ENCODE measurements around the gene LRWD1.

LRWD1 gene

GRCh38 chr7:102464577-102465280 is at the start of gene LRWD1, which contains the start of gene ALKBH4:
Gene LRWD1 (plus strand): TSS chr7:102464984. CDS start chr7:102465081, 97 bp downstream.
Gene ALKBH4 (minus strand): TSS chr7:102464863. CDS start chr7:102464836, 27 bp downstream.
- TF ChIP-seq CTCF (IDR thresholded peaks at IDR 0.05), result peak; percentile 31
- DNase-seq, result peak; percentile 95
- Mint-ChIP-seq H3K4me1 (peaks cover 31% of the 10 kb centered on the region), H3K4me3 (peak within 1 kb of the TSS; percentile 97), H3K27ac (peak within 1 kb of the TSS; percentile 80), H3K27me3 (ENCODE audit: low read depth, poor library complexity) (peaks cover 3% of the 10 kb centered on the region), H3K36me3 (ENCODE audit: low read depth) (peaks cover 17% of the 10 kb centered on the region), H3K9me3 (no peaks in the 10 kb centered on the region)

- DNase-seq, result no peak
- Mint-ChIP-seq H3K36me3 (ENCODE audit: low read depth) (peaks cover 80% of the 10 kb centered on the region), H3K27ac (peak overlapping the region; percentile 72), H3K4me3 (no peak overlapping the region), H3K9me3 (peaks cover 1% of the 10 kb centered on the region), H3K27me3 (ENCODE audit: low read depth, poor library complexity) (no peaks in the 10 kb centered on the region), H3K4me1 (peaks cover 5% of the 10 kb centered on the region)
- no peak for TF ChIP-seq CTCF (IDR thresholded peaks at IDR 0.05)
These were observed 49.0 kb upstream of the LRWD1 start for GRCh38 chr7:102415685-102416225.

- Mint-ChIP-seq H3K9me3 (no peaks in the 10 kb centered on the region), H3K4me3 (no peak overlapping the region), H3K27me3 (ENCODE audit: low read depth, poor library complexity) (no peaks in the 10 kb centered on the region), H3K36me3 (ENCODE audit: low read depth) (peaks cover 79% of the 10 kb centered on the region), H3K27ac (no peak overlapping the region), H3K4me1 (peaks cover 5% of the 10 kb centered on the region)
- no peak for TF ChIP-seq CTCF (IDR thresholded peaks at IDR 0.05)
- no peak for DNase-seq
These were observed 48.4 kb upstream of the LRWD1 start for GRCh38 chr7:102416406-102416805.

GRCh38 chr7:102417105-102417504 is 47.7 kb upstream of the LRWD1 start:
- H3K36me3 Mint-ChIP-seq (ENCODE audit: low read depth), result peaks cover 72% of the 10 kb centered on the region
- TF ChIP-seq CTCF (IDR thresholded peaks at IDR 0.05), result no peak

GRCh38 chr7:102418592-102418991 is 46.2 kb upstream of the LRWD1 start:
- peaks cover 61% of the 10 kb centered on the region for H3K36me3 Mint-ChIP-seq (ENCODE audit: low read depth)
- no peak overlapping the region for H3K27ac Mint-ChIP-seq

More at GRCh38 chr7:102417105-102417504, 47.7 kb upstream of the LRWD1 start:
- DNase-seq, result no peak
- no peak overlapping the region for H3K4me3 Mint-ChIP-seq
- H3K4me1 Mint-ChIP-seq, result peaks cover 5% of the 10 kb centered on the region
- H3K27ac Mint-ChIP-seq, result peak overlapping the region; percentile 52
- H3K27me3 Mint-ChIP-seq (ENCODE audit: low read depth, poor library complexity), result no peaks in the 10 kb centered on the region
- no peaks in the 10 kb centered on the region for H3K9me3 Mint-ChIP-seq

More at GRCh38 chr7:102418592-102418991, 46.2 kb upstream of the LRWD1 start:
- Mint-ChIP-seq H3K9me3 (no peaks in the 10 kb centered on the region), H3K4me3 (no peak overlapping the region), H3K4me1 (peaks cover 6% of the 10 kb centered on the region), H3K27me3 (ENCODE audit: low read depth, poor library complexity) (no peaks in the 10 kb centered on the region)
- no peak for TF ChIP-seq CTCF (IDR thresholded peaks at IDR 0.05)
- DNase-seq, result no peak
